Loucy (cell line): ENCODE results near the gene CENPO.

ENCODE experiments used
- H2AFZ ChIP-seq: fragments of 200-600 bp; sonication (generic); 2 replicates; pipeline ENCODE4 v1.6.0; 2016; ENCODE audit warnings: antibody characterized with exemption, mild to moderate bottlenecking, low read length, moderate library complexity
- H3F3A ChIP-seq: fragments of 200-600 bp; 2 replicates; pipeline ENCODE4 v1.6.0; 2016; ENCODE audit warnings: antibody characterized with exemption, low read depth, mild to moderate bottlenecking
- H3K27me3 ChIP-seq: fragments of 200-600 bp; sonication (generic); 2 replicates; pipeline ENCODE4 v1.6.1; 2014; ENCODE audit warnings: low read length, mild to moderate bottlenecking; ENCODE audit not compliant: insufficient read depth, poor library complexity, severe bottlenecking
- H3K36me3 ChIP-seq: fragments of 200-600 bp; sonication (generic); 2 replicates; pipeline ENCODE4 v1.6.1; 2016; ENCODE audit warnings: low read length; ENCODE audit not compliant: insufficient read depth
- H3K4me1 ChIP-seq: fragments of 200-600 bp; sonication (generic); 2 replicates; pipeline ENCODE4 v1.5.1; 2014; ENCODE audit warnings: low read length, mild to moderate bottlenecking; ENCODE audit not compliant: insufficient read depth, poor library complexity, severe bottlenecking
- H3K4me2 ChIP-seq: fragments of 200-600 bp; sonication (generic); 2 replicates; pipeline ENCODE4 v1.6.0; 2014; ENCODE audit warnings: antibody characterized with exemption, low read length, low read depth, mild to moderate bottlenecking; ENCODE audit not compliant: poor library complexity, severe bottlenecking
- H3K4me3 ChIP-seq: fragments of 200-600 bp; sonication (generic); 2 replicates; pipeline ENCODE4 v1.5.1; 2014; ENCODE audit warnings: low read length, mild to moderate bottlenecking, mixed read lengths; ENCODE audit not compliant: poor library complexity, severe bottlenecking
- H3K79me2 ChIP-seq: fragments of 200-600 bp; sonication (generic); 2 replicates; pipeline ENCODE4 v1.6.1; 2014; ENCODE audit warnings: low read length; ENCODE audit not compliant: insufficient read depth
- H3K9ac ChIP-seq: fragments of 200-600 bp; sonication (generic); 2 replicates; pipeline ENCODE4 v1.6.0; 2014; ENCODE audit warnings: mild to moderate bottlenecking, low read depth, low read length, moderate library complexity; ENCODE audit not compliant: poor library complexity, severe bottlenecking
- H3K9me2 ChIP-seq: fragments of 200-600 bp; sonication (generic); replicated peaks from 2 replicates; pipeline ENCODE4 v1.6.1; 2016; ENCODE audit warnings: low read depth, low read length, mixed read lengths
- H3K9me3 ChIP-seq: fragments of 200-600 bp; sonication (generic); 2 replicates; pipeline ENCODE4 v1.6.1; 2014; ENCODE audit warnings: mild to moderate bottlenecking, antibody characterized with exemption, low read length, low read depth; ENCODE audit not compliant: insufficient read depth
- H4K20me1 ChIP-seq: fragments of 200-600 bp; sonication (generic); 2 replicates; pipeline ENCODE4 v1.6.0; 2014; ENCODE audit warnings: antibody characterized with exemption, low read length, mild to moderate bottlenecking; ENCODE audit not compliant: insufficient read depth, poor library complexity, severe bottlenecking
- EZH2phosphoT487 ChIP-seq: fragments of 200-600 bp; IDR thresholded peaks from 2 replicates; pipeline ENCODE4 v1.6.1; 2018; ENCODE audit warnings: antibody characterized with exemption, mild to moderate bottlenecking, moderate library complexity, borderline replicate concordance
- TF ChIP-seq, protein P1 (sequence below): fragments of 200-600 bp; sonication (generic); conservative IDR thresholded peaks from 2 replicates; pipeline ENCODE4 v1.5.1; 2014; ENCODE audit warnings: mild to moderate bottlenecking, antibody characterized with exemption, low read length

Gene CENPO

DNA sequence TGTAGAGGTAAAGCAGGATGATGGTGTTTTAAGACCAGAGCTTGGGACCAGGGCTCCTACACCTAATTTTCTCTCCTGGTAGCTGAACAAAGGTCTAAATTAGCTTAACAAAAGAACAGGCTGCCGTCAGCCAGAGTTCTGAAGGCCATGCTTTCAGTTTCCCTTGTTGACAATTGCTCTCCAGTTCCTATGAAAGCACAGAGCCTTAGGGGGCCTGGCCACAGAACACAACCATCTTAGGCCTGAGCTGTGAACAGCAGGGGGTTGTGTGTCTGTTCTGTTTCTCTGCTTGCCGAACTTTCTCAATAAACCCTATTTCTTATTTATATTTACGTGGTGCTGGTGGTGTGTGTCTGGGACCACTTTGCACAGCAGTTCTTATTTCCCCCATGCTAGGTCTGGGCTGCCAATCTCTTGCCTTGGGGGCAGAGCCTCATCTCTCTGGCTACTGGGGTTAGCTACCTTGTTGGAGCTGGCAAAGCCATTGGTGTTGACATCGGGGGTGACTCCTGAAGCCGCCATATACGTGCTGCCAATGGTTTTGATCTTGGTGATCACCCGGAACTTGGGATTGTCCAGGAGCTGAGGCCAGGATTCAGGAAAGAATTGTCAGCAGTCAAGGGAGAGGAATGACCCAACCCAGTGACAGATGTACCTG lies 29.0 kb downstream of the CENPO start:
- peaks cover 84% of the 10 kb centered on the region for H3K36me3 ChIP-seq
- TF ChIP-seq EZH2phosphoT487: no peak
- TF ChIP-seq, protein P1, sequence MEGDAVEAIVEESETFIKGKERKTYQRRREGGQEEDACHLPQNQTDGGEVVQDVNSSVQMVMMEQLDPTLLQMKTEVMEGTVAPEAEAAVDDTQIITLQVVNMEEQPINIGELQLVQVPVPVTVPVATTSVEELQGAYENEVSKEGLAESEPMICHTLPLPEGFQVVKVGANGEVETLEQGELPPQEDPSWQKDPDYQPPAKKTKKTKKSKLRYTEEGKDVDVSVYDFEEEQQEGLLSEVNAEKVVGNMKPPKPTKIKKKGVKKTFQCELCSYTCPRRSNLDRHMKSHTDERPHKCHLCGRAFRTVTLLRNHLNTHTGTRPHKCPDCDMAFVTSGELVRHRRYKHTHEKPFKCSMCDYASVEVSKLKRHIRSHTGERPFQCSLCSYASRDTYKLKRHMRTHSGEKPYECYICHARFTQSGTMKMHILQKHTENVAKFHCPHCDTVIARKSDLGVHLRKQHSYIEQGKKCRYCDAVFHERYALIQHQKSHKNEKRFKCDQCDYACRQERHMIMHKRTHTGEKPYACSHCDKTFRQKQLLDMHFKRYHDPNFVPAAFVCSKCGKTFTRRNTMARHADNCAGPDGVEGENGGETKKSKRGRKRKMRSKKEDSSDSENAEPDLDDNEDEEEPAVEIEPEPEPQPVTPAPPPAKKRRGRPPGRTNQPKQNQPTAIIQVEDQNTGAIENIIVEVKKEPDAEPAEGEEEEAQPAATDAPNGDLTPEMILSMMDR: no peak
- H2AFZ ChIP-seq: no peak overlapping the region
- H3K4me2 ChIP-seq: no peak overlapping the region
- H3K4me3 ChIP-seq: no peak overlapping the region
- H3K9ac ChIP-seq: no peak overlapping the region
- H3K9me2 ChIP-seq: no peaks in the 10 kb centered on the region
- H3K9me3 ChIP-seq: no peaks in the 10 kb centered on the region
- peaks cover 4% of the 10 kb centered on the region for H3K4me1 ChIP-seq
- no peaks in the 10 kb centered on the region for H3K79me2 ChIP-seq
- H4K20me1 ChIP-seq: no peaks in the 10 kb centered on the region
- no peaks in the 10 kb centered on the region for H3F3A ChIP-seq
- H3K27me3 ChIP-seq: no peaks in the 10 kb centered on the region

DNA sequence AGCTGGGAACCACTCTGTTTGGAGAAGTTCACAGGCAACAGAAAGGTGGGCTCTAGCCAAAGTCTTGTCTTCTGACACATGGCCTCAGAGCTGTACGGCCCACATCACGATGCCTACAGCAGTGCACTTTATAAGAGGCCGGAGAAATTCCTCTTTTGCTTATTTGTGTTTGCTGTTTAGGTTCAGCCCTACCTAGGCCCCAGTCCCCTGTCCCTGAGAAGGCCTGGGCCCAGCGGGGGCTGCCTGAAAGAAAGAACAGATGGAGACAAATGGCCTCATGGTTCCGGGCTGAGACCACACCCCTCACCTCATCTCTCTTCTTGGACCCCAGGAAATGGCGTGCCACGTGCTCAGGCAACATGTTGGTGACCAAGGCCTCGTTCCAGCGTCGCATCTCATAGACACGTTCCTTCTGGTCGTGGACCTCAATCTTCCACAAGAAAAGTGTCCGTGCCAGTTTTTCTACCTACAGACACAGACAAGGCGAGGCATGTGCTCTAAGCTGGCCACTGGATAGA lies 30.9 kb downstream of the CENPO start:
- peaks cover 4% of the 10 kb centered on the region for H3K4me1 ChIP-seq
- H3K4me2 ChIP-seq: no peak overlapping the region
- no peaks in the 10 kb centered on the region for H3K79me2 ChIP-seq
- H3K27me3 ChIP-seq: no peaks in the 10 kb centered on the region
- no peaks in the 10 kb centered on the region for H3K9me2 ChIP-seq
- no peak overlapping the region for H3K4me3 ChIP-seq
- no peak overlapping the region for H2AFZ ChIP-seq
- peaks cover 65% of the 10 kb centered on the region; the same call in 1 of the 2 replicates for H3K36me3 ChIP-seq
- no peaks in the 10 kb centered on the region for H3K9me3 ChIP-seq
- H3K9ac ChIP-seq: no peak overlapping the region
- TF ChIP-seq EZH2phosphoT487: no peak
- TF ChIP-seq, protein P1: no peak
- no peaks in the 10 kb centered on the region for H4K20me1 ChIP-seq
- no peaks in the 10 kb centered on the region for H3F3A ChIP-seq

DNA sequence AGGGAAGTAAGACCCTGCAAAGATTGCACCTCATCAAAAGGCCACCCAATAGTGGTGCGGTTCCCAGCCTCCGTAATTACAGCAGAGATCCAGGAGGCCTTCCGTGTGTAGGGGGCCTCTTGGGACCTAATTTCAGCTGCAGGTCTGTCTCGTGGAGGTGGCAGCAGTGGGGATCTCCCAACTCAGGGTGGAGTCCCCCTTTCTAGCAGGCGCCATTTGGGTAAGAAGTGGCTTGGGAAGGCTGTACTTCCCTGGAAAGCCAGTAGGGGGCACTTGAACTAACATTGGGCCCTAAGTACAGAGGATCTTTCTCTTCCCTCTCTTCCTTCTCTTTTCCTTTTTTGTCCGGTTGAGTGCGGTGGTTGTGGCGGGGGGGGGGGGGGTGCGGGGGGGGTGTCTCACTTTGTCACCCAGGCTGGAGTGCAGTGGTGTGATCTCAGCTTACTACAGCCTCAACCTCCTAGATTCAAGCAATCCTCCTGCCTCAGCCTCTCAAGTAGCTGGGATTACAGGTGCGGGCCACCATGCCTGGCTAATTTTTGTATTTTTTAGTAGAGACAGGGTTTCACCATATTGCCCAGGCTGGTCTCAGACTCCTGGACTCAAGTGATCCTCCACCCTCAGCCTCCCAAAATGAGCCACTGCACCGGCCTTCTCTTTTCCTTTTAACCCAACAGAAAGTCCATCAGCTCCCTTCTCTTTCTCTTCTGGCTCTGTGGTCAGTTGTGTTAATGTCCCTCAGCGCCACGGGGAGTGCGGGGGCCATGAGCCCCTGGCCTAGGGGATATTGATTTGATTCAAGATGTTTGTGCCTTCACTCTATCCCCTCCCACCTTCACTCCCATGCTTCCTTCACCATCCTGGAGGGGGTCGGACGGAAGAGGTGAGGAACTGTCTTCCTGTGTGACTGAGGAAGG lies 32.0 kb downstream of the CENPO start:
- Histone ChIP-seq H3K36me3 (peaks cover 54% of the 10 kb centered on the region; the same call in 1 of the 2 replicates), H4K20me1 (no peaks in the 10 kb centered on the region), H3F3A (no peaks in the 10 kb centered on the region), H3K9ac (no peak overlapping the region), H3K4me3 (no peak overlapping the region), H3K4me1 (peaks cover 4% of the 10 kb centered on the region), H2AFZ (no peak overlapping the region), H3K9me2 (no peaks in the 10 kb centered on the region), H3K4me2 (no peak overlapping the region), H3K9me3 (no peaks in the 10 kb centered on the region), H3K79me2 (no peaks in the 10 kb centered on the region), H3K27me3 (no peaks in the 10 kb centered on the region)
- no peak for TF ChIP-seq EZH2phosphoT487
- TF ChIP-seq, protein P1: peak; percentile 70
